ENCODE measurements around the gene RPP38. TPM values are rescaled to one million over a fixed set of nuclear protein-coding genes. Genes with fewer than 3 reads are reported as not detected.
A peak's percentile ranks its signal among the peaks of the same experiment; 100 is the strongest.

RPP38 gene
- total and polyA plus RNA-seq, 2 of the 13 experiments (the other 11 are each of a cell fraction or from before 2014, with no cell fraction given) = 11.7 to 16.4 TPM

DNA sequence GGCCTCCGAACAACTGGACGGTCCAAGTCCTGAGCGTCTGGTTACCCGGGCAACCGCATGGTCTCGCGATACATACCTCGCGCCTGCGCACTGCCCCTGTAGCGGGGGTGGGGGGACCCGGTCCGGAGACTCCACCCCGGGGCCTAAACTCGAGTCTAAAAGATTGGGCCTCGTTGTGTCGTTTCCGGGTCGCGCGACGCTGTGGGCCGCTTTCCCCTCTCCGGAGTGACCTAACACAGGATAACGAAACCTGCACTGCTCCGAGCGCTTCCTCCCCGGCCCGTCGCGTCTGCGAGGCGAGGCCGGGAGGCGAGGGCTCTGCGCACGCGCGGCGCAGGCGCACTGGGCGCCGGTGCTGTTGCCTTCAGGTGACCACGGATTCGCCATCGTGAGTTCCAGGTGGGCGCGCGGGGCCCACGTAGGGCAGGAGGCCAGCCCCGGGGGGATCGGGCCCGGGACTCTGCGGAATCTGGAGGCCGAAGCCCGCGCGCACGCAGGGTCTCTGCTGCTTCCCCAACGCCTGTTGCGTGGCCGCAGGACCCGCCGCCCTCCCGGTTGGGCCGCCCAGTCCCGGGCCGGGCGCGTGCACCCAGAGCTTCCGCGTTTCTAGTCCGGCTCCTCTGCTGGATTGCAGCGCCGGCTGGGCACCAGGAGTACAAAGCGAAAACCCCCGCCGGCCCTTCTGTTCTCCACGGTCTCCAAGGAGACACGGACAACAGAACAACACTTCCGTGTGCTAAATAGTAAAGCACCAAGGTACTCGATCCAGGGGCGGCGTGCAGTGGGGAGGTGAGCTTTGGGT lies at the start of gene RPP38 (continued):
- TF ChIP-seq ZNF44 (CRISPR knock-in tag; IDR thresholded peaks at IDR 0.05) = peak; percentile 90; the same call in 1 of the 2 replicates
- TF ChIP-seq XRCC5 (optimal IDR thresholded peaks at IDR 0.05; ENCODE audit: low read length) = no peak
- no peak for TF ChIP-seq EHMT2 (IDR thresholded peaks at IDR 0.05; ENCODE audit: borderline replicate concordance, low read depth, low read length)
- TF ChIP-seq MAZ (IDR thresholded peaks at IDR 0.05; ENCODE audit: borderline replicate concordance, low read depth, low read length) = peak; percentile 25; the same call in 1 of the 2 replicates
- peak; percentile 75; the same call in 1 of the 2 replicates for TF ChIP-seq MAZ (CRISPR knock-in tag; IDR thresholded peaks at IDR 0.05; ENCODE audit: low read depth)
- no peak for TF ChIP-seq TEAD3 (CRISPR knock-in tag; optimal IDR thresholded peaks at IDR 0.05; ENCODE audit: borderline replicate concordance)
- TF ChIP-seq PCBP1 (IDR thresholded peaks at IDR 0.05; ENCODE audit: borderline replicate concordance, low read depth, low read length) = no peak
- TF ChIP-seq RBAK (CRISPR knock-in tag; IDR thresholded peaks at IDR 0.05) = no peak
- peak; percentile 84 for TF ChIP-seq HOXA5 (CRISPR knock-in tag; IDR thresholded peaks at IDR 0.05)
- TF ChIP-seq POLR2AphosphoS5 (IDR thresholded peaks at IDR 0.05; ENCODE audit: low read depth, low read length) = peak; percentile 87
- no peak for TF ChIP-seq ZFP36 (IDR thresholded peaks at IDR 0.05; ENCODE audit: borderline replicate concordance, low read depth, low read length, partially characterized antibody)
- TF ChIP-seq, protein P1, sequence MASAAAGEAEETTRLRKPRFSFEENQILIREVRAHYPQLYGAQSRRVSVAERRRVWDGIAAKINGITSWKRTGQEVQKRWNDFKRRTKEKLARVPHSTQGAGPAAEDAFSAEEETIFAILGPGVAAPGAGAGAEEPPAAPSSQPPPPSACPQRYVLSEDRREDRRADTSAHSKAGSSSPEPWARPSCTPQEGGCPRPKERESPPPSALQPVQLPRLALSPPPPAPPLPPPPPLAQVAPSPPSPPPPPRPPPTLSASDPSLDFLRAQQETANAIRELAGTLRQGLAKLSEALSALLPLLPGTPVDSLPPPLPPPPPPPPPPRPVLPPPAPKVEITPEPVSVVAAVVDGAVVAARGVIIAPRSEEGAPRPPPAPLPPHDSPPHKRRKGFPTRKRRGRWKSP (CRISPR knock-in tag; IDR thresholded peaks at IDR 0.05) = peak; percentile 70; the same call in 1 of the 2 replicates
- peak; percentile 93 for TF ChIP-seq ZSCAN21 (CRISPR knock-in tag; IDR thresholded peaks at IDR 0.05; ENCODE audit: borderline replicate concordance)
- TF ChIP-seq, protein P2, sequence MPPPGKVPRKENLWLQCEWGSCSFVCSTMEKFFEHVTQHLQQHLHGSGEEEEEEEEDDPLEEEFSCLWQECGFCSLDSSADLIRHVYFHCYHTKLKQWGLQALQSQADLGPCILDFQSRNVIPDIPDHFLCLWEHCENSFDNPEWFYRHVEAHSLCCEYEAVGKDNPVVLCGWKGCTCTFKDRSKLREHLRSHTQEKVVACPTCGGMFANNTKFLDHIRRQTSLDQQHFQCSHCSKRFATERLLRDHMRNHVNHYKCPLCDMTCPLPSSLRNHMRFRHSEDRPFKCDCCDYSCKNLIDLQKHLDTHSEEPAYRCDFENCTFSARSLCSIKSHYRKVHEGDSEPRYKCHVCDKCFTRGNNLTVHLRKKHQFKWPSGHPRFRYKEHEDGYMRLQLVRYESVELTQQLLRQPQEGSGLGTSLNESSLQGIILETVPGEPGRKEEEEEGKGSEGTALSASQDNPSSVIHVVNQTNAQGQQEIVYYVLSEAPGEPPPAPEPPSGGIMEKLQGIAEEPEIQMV (CRISPR knock-in tag; IDR thresholded peaks at IDR 0.05; ENCODE audit: low read depth) = no peak
- TF ChIP-seq NRL (CRISPR knock-in tag; IDR thresholded peaks at IDR 0.05; ENCODE audit: borderline replicate concordance) = peak; percentile 94
- TF ChIP-seq PLRG1 (conservative IDR thresholded peaks at IDR 0.05) = no peak
- TF ChIP-seq KLF12 (CRISPR knock-in tag; IDR thresholded peaks at IDR 0.05; ENCODE audit: borderline replicate concordance) = peak; percentile 81
- TF ChIP-seq ZNF549 (CRISPR knock-in tag; IDR thresholded peaks at IDR 0.05) = peak; percentile 62; the same call in 1 of the 2 replicates
- TF ChIP-seq GTF2F1 (IDR thresholded peaks at IDR 0.05; ENCODE audit: low read length) = no peak
- no peak for TF ChIP-seq CREB1 (IDR thresholded peaks at IDR 0.05)
- TF ChIP-seq CREB1 (CRISPR knock-in tag; IDR thresholded peaks at IDR 0.05) = no peak
- TF ChIP-seq, protein P3, sequence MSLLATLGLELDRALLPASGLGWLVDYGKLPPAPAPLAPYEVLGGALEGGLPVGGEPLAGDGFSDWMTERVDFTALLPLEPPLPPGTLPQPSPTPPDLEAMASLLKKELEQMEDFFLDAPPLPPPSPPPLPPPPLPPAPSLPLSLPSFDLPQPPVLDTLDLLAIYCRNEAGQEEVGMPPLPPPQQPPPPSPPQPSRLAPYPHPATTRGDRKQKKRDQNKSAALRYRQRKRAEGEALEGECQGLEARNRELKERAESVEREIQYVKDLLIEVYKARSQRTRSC (CRISPR knock-in tag; IDR thresholded peaks at IDR 0.05; ENCODE audit: low read depth) = peak; percentile 93; the same call in 1 of the 2 replicates
- peak; percentile 50; the same call in 1 of the 2 replicates for TF ChIP-seq ZNF766 (CRISPR knock-in tag; IDR thresholded peaks at IDR 0.05; ENCODE audit: borderline replicate concordance)
- peak; percentile 34; the same call in 1 of the 2 replicates for TF ChIP-seq ZNF121 (CRISPR knock-in tag; IDR thresholded peaks at IDR 0.05)
- TF ChIP-seq SRSF4 (IDR thresholded peaks at IDR 0.05; ENCODE audit: low read depth, low read length, poor library complexity, severe bottlenecking) = no peak
